ENCODE data around the gene BUD13. TPM values are rescaled to one million over a fixed set of nuclear protein-coding genes. Genes with fewer than 3 reads are reported as not detected.

The BUD13 gene
- total RNA-seq, 1 experiment from 2014 or later, result 39.4 TPM

DNA sequence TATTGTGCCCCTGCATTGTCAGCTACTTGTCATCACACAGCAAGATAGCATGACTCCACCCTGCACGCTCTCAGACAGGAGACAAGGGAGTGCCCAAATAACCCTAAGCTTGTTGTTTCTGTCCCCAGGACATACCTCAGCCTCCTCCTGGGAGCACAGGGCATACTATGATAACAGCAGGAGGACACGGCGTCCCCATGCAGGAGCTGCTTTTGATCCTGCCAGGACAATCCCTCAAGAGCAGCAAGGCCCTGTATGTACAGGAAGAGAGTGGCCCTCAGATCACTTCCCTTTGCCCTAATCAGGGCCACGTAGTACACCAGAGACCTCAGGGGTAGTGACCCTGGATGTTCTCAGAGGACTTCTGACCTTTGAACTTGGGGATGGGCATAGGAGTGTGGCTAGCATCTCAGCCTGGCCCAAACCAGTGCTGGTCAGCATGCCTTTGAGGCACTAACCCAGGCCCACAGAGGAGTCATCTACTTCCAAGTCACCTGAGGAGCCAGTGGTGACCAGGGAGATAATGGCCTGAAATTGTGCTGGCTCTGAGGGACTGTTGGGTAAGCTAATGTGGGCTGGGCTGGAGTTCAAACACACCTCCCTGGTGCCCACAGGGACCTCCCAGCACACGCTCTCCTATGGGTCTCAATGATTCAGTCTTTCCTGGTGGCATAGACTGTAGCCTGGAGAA, 41.1 kb upstream of the BUD13 start:
- Histone ChIP-seq H3K27ac (ENCODE audit: low read depth, low read length, poor library complexity, severe bottlenecking) (no peak overlapping the region), H3K4me3 (ENCODE audit: low read depth, low read length, poor library complexity, severe bottlenecking) (no peak overlapping the region), H3K27me3 (replicated peaks; ENCODE audit: insufficient read depth, low read depth, low read length, poor library complexity) (no peaks in the 10 kb centered on the region), H3K36me3 (ENCODE audit: insufficient read depth, low read length, poor library complexity, severe bottlenecking) (no peaks in the 10 kb centered on the region), H3K4me1 (ENCODE audit: insufficient read depth, low read length, poor library complexity, severe bottlenecking) (no peaks in the 10 kb centered on the region), H3K9me3 (ENCODE audit: low read depth, low read length, poor library complexity, severe bottlenecking) (no peaks in the 10 kb centered on the region)
- ChIA-PET CTCF (no interaction called here), POLR2A (ENCODE audit: low non-redundant PET) (no interaction called here)
- intact Hi-C loops (cut with micrococcal nuclease; ENCODE audit: unreplicated experiment), result no loop called here
- no peak for DNase-seq (ENCODE audit: low spot score)
- BruUV-seq (replicated peaks), result no TSS peak
- TF ChIP-seq EZH2 (IDR thresholded peaks at IDR 0.05; ENCODE audit: borderline replicate concordance, low read depth, low read length, poor library complexity, severe bottlenecking), result no peak
- TF ChIP-seq, protein P1, sequence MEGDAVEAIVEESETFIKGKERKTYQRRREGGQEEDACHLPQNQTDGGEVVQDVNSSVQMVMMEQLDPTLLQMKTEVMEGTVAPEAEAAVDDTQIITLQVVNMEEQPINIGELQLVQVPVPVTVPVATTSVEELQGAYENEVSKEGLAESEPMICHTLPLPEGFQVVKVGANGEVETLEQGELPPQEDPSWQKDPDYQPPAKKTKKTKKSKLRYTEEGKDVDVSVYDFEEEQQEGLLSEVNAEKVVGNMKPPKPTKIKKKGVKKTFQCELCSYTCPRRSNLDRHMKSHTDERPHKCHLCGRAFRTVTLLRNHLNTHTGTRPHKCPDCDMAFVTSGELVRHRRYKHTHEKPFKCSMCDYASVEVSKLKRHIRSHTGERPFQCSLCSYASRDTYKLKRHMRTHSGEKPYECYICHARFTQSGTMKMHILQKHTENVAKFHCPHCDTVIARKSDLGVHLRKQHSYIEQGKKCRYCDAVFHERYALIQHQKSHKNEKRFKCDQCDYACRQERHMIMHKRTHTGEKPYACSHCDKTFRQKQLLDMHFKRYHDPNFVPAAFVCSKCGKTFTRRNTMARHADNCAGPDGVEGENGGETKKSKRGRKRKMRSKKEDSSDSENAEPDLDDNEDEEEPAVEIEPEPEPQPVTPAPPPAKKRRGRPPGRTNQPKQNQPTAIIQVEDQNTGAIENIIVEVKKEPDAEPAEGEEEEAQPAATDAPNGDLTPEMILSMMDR (conservative IDR thresholded peaks at IDR 0.05; ENCODE audit: low read depth, low read length), result no peak

DNA sequence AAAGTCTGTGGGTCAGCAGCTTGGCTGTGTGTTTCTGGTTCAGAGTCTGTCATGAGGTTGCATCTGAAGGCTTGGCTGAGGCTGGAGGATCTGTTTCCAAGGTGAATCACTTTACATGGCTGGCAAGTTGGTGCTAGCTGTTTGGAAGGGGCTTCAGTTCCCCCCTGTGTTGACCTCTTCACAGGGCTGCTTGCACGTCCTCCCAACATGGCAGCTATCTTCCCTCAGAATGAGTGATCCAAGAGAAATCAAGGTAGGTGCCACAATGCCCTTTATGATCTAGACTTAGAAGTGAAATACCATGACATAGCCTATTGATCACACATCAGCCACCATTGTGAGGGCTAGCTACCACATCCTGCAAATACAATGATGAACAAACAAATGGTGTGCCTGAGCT, 40.4 kb upstream of the BUD13 start:
- no peak for TF ChIP-seq EZH2 (IDR thresholded peaks at IDR 0.05; ENCODE audit: borderline replicate concordance, low read depth, low read length, poor library complexity, severe bottlenecking)
- TF ChIP-seq, protein P1 (conservative IDR thresholded peaks at IDR 0.05; ENCODE audit: low read depth, low read length), result no peak
- Histone ChIP-seq H3K36me3 (ENCODE audit: insufficient read depth, low read length, poor library complexity, severe bottlenecking) (no peaks in the 10 kb centered on the region), H3K9me3 (ENCODE audit: low read depth, low read length, poor library complexity, severe bottlenecking) (no peaks in the 10 kb centered on the region), H3K27ac (ENCODE audit: low read depth, low read length, poor library complexity, severe bottlenecking) (no peak overlapping the region), H3K4me1 (ENCODE audit: insufficient read depth, low read length, poor library complexity, severe bottlenecking) (no peaks in the 10 kb centered on the region), H3K4me3 (ENCODE audit: low read depth, low read length, poor library complexity, severe bottlenecking) (no peak overlapping the region), H3K27me3 (replicated peaks; ENCODE audit: insufficient read depth, low read depth, low read length, poor library complexity) (no peaks in the 10 kb centered on the region)
- BruUV-seq (replicated peaks), result no TSS peak
- POLR2A ChIA-PET (ENCODE audit: low non-redundant PET), result no interaction called here
- intact Hi-C loops (cut with micrococcal nuclease; ENCODE audit: unreplicated experiment), result no loop called here
- CTCF ChIA-PET, result no interaction called here
- no peak for DNase-seq (ENCODE audit: low spot score)

DNA sequence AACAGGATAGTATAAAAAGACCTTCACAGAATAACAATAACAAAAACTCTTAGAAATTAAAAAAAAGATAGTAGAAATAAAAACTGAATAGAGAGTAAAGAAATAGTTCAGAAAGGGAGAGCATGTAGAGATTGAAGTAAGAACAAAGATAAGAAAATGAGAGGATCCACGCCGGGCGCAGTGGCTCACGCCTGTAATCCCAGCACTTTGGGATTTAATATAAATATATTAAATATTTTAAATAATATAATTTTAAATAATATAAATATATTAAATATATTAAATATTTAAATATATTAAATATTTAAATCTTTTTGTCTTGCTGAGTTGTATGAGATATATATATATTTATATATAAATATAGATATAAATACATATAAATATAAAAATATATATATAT, 39.3 kb upstream of the BUD13 start:
- Histone ChIP-seq H3K27ac (ENCODE audit: low read depth, low read length, poor library complexity, severe bottlenecking) (no peak overlapping the region), H3K4me3 (ENCODE audit: low read depth, low read length, poor library complexity, severe bottlenecking) (no peak overlapping the region), H3K36me3 (ENCODE audit: insufficient read depth, low read length, poor library complexity, severe bottlenecking) (no peaks in the 10 kb centered on the region), H3K4me1 (ENCODE audit: insufficient read depth, low read length, poor library complexity, severe bottlenecking) (no peaks in the 10 kb centered on the region), H3K27me3 (replicated peaks; ENCODE audit: insufficient read depth, low read depth, low read length, poor library complexity) (no peaks in the 10 kb centered on the region), H3K9me3 (ENCODE audit: low read depth, low read length, poor library complexity, severe bottlenecking) (no peaks in the 10 kb centered on the region)
- TF ChIP-seq, protein P1 (conservative IDR thresholded peaks at IDR 0.05; ENCODE audit: low read depth, low read length), result no peak
- no peak for TF ChIP-seq EZH2 (IDR thresholded peaks at IDR 0.05; ENCODE audit: borderline replicate concordance, low read depth, low read length, poor library complexity, severe bottlenecking)
- intact Hi-C loops (cut with micrococcal nuclease; ENCODE audit: unreplicated experiment), result no loop called here
- no peak for DNase-seq (ENCODE audit: low spot score)
- POLR2A ChIA-PET (ENCODE audit: low non-redundant PET), result no interaction called here
- CTCF ChIA-PET, result no interaction called here
- BruUV-seq (replicated peaks), result no TSS peak
